ENCODE results near the gene C1QTNF4. TPM values are rescaled to one million over a fixed set of nuclear protein-coding genes. Genes with fewer than 3 reads are reported as not detected.
A peak's percentile ranks its signal among the peaks of the same experiment; 100 is the strongest.

The C1QTNF4 gene
- total and polyA plus RNA-seq, 10 of the 15 experiments (the other 5 are each of a cell fraction or from before 2014, with no cell fraction given): 0.06 TPM; not detected in 9

DNA sequence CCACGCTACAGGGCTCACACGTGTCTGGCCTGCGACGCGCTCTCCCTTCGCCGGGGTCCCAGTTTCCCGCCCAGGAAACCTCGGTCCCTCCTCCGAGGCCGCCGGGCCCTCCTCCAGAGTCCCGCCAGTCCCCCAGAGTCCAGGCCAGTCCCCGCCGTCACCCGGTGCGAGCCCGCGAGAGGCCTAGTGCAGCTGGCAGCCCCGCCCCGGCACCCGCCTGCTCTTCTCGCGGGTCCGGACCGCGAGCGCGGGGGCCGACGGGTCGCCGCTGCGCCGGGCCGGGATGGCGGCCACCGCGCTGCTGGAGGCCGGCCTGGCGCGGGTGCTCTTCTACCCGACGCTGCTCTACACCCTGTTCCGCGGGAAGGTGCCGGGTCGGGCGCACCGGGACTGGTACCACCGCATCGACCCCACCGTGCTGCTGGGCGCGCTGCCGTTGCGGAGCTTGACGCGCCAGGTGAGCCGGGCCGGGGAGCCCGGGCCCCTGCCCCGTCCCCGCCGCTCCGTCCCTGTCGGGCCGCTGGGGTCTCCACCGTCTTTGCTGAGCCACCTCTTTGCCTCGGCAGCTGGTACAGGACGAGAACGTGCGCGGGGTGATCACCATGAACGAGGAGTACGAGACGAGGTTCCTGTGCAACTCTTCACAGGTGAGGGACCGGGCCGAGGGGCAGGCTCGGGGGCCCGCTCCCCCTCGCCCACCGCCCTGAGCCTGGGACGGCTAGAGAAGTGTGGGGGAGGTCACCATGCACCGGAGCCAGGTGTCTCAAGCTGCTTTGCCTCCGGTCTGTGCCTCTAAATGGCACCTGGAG, 28.7 kb downstream of the C1QTNF4 start, which contains the start of gene PTPMT1 (continued):
- TF ChIP-seq E2F8 (IDR thresholded peaks at IDR 0.05; ENCODE audit: low read depth, partially characterized antibody) (no peak), SMARCA5 (IDR thresholded peaks at IDR 0.05) (peak; percentile 48; the same call in 1 of the 2 replicates), EP300 (IDR thresholded peaks at IDR 0.05; ENCODE audit: borderline replicate concordance in 1 of 2, control insufficient read depth in 1 of 2, low read depth in 2 of 2, low read length in 2 of 2) (no peak), MXI1 (IDR thresholded peaks at IDR 0.05; ENCODE audit: low read depth, low read length) (peak; percentile 51; the same call in 1 of the 2 replicates), SREBF1 (IDR thresholded peaks at IDR 0.05; ENCODE audit: low read length) (no peak), E4F1 (IDR thresholded peaks at IDR 0.05; ENCODE audit: borderline replicate concordance, partially characterized antibody) (no peak), NFYA (IDR thresholded peaks at IDR 0.05; ENCODE audit: borderline replicate concordance, low read depth, low read length) (no peak), NBN (IDR thresholded peaks at IDR 0.05) (no peak), ZZZ3 (IDR thresholded peaks at IDR 0.05; ENCODE audit: control insufficient read depth, insufficient read length, low read depth) (no peak), ZNF622 (IDR thresholded peaks at IDR 0.05) (no peak), MAX (IDR thresholded peaks at IDR 0.05; ENCODE audit: low read depth, low read length) (peak; percentile 10; the same call in 1 of the 2 replicates), SUPT20H (IDR thresholded peaks at IDR 0.05; ENCODE audit: borderline replicate concordance, control insufficient read depth, low read depth, low read length) (no peak), KLF5 (IDR thresholded peaks at IDR 0.05; ENCODE audit: partially characterized antibody) (peak; percentile 39), MEF2B (IDR thresholded peaks at IDR 0.05; ENCODE audit: partially characterized antibody, poor library complexity, severe bottlenecking) (no peak), PAX5 (IDR thresholded peaks at IDR 0.05; ENCODE audit: borderline replicate concordance, low read depth, low read length) (no peak), ATF7 (IDR thresholded peaks at IDR 0.05; ENCODE audit: low read depth) (no peak)
- TF ChIP-seq, protein P1, sequence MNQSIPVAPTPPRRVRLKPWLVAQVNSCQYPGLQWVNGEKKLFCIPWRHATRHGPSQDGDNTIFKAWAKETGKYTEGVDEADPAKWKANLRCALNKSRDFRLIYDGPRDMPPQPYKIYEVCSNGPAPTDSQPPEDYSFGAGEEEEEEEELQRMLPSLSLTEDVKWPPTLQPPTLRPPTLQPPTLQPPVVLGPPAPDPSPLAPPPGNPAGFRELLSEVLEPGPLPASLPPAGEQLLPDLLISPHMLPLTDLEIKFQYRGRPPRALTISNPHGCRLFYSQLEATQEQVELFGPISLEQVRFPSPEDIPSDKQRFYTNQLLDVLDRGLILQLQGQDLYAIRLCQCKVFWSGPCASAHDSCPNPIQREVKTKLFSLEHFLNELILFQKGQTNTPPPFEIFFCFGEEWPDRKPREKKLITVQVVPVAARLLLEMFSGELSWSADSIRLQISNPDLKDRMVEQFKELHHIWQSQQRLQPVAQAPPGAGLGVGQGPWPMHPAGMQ (IDR thresholded peaks at IDR 0.05; ENCODE audit: borderline replicate concordance): no peak
- TF ChIP-seq, protein P2, sequence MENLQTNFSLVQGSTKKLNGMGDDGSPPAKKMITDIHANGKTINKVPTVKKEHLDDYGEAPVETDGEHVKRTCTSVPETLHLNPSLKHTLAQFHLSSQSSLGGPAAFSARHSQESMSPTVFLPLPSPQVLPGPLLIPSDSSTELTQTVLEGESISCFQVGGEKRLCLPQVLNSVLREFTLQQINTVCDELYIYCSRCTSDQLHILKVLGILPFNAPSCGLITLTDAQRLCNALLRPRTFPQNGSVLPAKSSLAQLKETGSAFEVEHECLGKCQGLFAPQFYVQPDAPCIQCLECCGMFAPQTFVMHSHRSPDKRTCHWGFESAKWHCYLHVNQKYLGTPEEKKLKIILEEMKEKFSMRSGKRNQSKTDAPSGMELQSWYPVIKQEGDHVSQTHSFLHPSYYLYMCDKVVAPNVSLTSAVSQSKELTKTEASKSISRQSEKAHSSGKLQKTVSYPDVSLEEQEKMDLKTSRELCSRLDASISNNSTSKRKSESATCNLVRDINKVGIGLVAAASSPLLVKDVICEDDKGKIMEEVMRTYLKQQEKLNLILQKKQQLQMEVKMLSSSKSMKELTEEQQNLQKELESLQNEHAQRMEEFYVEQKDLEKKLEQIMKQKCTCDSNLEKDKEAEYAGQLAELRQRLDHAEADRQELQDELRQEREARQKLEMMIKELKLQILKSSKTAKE (IDR thresholded peaks at IDR 0.05; ENCODE audit: low read depth, poor library complexity, severe bottlenecking): no peak
